CD4-positive, alpha-beta T cell treated with Interleukin-4 for 4 hours (primary cell): Measurements from ENCODE around the gene AMN1.
"Not testable (repeated sequence)": the region's sequence is repeated elsewhere in the genome, so short reads cannot be mapped to it uniquely, and the experiment has no call there.

Source experiments
- DNase-seq: peaks from one replicate; pipeline ENCODE4 v3.0.0-alpha.2; 2020

AMN1 gene

DNA sequence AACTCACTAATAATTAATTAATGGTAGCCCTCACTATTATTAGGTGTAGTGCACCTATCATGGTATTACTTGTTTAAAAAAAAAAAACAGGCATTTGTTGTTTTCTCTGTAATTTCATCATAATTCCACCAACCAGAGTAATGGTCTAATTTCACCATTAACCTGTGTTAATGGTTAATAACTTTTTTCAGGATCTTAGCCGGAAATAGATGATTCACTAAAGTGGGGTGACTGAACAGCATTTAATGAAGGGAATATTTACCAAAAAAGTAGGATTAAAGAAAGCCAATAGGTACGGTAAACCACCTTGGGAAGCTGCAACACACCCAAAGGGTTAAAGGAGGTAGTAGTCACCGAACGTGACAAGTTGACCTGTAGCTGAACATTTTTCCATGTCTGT is 56.3 kb downstream of the AMN1 start:
- DNase-seq = no peak

DNA sequence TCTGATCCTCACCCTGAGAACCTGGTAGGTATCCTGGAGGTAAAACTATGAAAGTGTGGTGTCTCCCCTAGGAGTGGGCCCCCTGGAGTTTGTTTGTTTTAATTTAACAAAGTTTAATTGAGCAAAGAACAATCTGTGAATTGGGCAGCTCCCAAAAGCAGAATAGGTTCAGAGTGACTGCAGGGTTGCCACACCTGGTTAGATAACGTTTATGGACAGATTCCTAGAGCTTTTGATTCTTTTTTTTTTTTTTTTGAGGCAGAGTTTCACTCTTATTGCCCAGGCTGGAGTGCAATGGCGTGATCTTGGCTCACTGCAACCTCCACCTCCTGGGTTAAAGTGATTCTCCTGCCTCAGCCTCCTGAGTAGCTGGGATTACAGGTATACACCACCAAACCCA is 59.2 kb downstream of the AMN1 start:
- DNase-seq = not testable (repeated sequence)

DNA sequence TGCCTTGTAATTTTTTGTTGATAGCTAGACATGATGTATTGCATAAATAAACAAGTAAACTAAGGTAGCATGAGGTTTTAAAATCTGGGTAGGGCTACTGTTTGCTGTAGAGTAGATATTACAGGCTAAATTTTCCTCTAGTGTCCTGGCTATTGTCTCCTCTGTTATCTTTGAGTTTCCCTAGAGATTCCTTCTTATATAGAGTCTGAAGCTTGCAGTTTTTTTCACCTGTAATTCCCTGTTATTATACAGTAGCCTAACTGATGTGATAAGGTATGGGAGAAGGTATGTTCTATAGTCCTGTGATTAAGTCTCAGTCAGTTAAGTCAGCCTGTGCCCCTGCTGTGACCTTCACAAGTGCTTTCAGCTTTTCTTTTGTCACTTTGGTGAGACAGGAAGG is 59.8 kb downstream of the AMN1 start:
- no peak for DNase-seq

DNA sequence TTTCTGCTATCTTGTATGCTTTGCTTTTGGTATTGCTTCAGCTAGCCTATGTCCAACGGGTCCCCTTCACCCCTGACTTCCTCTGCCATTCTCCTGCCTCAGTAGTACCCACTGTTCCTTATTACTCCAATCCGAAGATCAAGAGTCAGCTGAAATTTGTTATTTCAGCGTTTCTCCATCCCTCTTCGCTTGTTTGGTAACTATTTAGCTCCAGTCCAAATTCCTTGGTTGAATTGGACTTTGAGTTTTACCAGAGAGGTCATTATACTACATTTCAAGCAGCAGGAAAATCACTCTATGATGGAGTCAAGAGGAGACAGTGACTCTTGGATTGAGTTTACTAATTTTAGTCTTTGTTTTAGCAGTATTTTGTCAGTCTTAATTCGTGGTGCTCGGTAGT is 64.8 kb downstream of the AMN1 start:
- no peak for DNase-seq

DNA sequence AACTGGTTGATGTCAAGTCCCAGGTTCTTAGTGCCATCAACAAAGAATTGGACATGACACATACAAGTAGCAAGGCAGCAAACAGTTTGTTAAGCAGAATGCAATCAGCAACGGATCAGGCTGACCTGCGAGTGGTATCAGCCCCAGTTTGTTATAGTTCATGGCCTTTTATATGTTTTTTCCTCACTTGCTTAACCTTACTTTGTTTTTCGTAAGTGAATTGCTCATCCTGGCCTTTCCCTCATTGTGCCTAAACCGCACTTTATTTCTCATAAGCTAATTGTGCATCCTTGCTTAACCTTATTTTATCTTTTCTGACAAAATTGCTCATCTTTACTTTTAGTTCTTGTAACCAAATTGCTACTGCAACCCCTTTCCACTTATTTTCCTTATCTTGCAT is 65.2 kb downstream of the AMN1 start:
- DNase-seq = no peak

DNA sequence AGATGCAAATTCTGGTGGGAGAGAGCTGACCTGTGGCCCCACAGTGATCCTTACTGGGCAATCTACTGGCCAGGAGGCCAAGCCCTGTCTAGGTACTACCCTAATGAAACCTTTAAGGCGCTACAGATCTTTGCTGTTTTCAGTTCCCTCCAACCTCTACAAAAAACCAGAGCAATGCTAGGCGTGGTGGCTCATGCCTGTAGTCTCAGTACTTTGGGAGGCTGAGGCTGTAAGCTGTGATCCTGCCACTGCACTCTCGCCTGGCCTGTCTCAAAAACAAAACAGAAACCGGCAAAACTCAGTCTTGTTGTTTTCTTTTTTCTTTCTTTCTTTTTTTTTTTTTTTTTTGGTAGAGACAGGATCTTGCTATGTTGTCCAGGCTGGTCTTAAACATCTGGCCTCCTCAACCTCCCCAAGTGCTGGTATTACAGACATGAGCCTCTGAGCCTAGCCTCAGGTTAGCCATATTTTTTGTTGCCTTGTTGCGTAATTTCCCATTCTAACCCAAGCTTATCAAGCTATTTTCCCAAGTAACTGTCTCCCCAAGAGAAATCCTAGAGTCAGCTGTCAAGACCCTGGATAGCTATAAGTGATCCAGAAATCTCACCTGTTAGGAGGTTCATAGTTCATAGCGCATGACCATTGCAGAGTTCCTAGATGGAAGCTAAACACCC is 66.5 kb downstream of the AMN1 start:
- no peak for DNase-seq

DNA sequence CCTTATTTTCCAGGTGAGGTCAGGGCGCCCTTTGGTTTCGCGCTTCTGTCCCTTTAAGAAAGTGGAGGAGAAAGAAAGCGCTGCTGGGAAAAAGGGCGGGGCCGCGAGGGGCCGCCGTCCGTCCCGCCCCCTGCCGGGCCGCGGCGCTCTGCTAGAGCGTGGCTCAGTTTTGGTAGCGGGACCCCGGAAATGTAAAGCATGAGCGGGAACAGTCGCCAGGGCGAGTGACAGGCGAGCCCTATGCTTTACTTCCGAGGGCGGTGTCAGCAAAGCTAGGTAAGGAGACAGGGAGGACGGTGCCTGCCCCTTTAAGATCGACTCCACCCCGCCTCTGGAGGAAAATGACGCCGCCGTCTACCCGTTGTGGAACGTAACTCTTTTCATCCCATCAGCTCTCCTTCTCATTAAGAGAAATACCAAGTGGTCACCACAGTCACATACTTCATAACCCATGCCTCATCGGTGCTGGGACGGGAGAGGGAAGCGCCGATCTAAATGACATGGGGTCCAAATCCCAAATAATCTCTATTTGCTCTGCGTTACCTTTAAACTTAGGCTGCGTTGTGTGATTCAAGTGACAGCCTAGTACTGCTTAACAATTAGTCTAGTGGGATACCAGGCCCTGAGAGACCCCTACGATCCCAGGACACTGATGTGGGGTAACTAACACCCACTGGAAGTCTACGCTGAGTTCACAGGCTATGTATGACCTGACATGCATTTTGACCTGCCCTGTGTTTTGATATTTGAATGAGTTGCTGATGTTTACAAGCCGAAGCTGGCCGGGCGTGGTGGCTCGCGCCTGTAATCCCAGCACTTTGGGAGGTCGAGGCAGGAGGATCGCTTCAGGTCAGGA is 69.5 kb downstream of the AMN1 start, which contains the start of gene ETFBKMT:
ETFBKMT (plus strand) TSS at position 602 of the 856 bp plus-strand sequence. CDS start 2,266 bp downstream, outside the sequence.
- peak; percentile 96 for DNase-seq

DNA sequence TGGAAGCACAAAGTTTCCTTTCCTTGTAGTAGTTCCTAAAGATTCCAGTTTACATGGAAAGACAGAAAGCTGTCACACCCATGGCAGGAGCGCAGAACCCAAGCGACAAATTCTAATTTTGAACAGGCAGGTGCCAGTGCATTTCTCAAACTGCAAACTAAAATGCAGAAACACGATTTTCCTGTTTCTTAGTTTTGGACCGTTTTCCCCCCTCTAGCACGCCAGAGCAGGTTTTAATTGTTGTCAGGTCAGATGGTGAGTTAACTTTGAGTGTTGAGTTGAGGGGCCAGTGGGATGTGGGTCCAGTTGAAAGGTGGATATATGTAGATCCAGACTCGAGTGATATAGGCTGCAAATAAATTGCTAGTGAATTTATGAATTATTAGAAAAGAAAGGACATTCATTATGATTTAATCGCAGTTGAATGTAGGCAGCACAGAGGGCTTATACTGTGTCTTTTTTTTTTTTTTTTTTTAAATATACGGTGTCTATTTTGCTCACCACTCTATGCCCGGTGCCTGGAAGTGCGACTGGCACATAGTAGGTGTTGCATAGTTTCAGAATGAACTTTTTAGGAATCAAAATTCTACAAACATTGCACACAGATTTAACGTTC is 70.2 kb downstream of the AMN1 start:
- no peak for DNase-seq

DNA sequence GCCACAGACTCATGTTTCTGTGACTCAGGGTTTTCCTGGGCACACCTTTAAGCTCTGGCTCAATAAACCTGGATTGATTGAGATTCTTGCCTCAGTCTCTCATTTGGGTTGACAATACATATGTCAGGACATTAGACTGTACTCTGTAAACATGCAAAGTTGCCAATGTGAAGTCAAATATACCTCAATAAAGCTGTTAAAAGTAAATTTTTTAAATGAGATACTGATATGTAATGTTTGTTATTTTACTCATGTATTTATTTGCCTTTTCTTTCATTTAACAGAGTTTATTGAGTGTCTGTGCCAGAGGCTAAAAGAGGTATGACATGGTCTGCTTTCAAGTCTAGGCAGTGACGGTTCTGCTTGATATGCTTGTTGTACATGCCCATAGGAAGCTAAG is 73.0 kb downstream of the AMN1 start:
- DNase-seq = no peak

DNA sequence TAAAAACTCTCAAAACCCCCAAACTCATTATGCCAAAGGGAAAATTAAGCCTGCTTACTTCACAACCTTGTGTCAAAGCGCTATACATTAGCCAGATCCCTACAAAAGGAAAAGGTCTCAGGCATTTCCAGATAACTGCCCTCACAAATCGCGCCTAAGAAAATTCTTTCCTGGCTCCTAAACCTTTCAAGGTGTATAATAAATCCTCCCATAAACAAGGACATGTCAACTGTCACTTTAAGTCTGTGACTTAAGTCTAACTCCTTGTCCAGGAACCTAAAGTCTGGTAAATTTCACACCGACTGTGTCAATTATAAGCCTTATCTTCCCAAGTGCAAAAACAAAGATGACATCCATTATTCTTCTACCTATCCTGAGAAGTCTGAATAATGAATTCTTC is 73.6 kb downstream of the AMN1 start:
- no peak for DNase-seq

DNA sequence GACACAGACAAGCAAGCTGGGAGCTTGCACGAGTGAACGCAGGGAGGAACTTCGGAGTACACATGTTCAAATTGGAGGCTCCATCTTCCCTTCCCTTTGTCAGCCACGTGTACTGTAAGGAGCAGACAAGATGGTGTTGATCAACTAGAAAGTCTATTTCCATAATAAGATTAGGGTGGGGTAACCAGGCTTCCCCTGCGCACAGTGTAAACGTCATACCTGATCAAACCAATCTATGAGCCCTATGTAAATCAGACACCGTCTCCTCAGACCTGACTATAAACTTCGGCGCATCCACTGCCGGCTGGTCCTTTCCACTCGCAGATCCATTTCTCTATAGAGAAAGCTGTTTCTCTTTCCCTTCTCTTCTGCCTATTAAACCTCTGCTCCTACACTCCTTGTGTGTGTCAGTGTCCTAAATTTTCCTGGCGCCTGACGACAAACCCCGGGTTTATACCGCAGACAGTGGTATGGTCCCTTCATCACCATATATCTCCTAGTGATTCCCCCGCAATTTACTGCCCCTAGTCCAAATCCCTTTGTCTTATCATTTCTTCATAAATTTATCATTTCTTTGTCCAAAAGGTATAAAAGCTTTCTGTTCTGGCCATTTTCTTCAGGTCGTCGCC is 76.8 kb downstream of the AMN1 start:
- no peak for DNase-seq

DNA sequence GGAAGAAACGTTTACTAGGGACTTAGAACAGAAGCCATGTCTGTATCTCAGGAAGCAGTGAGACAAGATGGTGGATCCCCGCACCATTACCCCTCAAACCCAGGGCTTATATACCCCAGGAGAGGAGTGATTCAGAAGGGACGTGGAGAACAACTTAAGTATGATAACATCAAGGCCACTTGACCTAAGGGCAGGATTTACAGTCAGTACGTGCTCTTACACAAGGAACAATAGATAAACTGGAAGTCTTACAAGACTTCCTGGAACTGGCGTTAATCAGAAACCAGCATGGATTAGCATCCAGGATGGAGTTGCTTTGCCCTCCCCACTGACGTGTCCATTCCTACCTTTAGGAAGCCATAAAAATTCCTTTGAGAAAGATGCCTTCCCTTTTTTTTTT is 77.9 kb downstream of the AMN1 start:
- no peak for DNase-seq

DNA sequence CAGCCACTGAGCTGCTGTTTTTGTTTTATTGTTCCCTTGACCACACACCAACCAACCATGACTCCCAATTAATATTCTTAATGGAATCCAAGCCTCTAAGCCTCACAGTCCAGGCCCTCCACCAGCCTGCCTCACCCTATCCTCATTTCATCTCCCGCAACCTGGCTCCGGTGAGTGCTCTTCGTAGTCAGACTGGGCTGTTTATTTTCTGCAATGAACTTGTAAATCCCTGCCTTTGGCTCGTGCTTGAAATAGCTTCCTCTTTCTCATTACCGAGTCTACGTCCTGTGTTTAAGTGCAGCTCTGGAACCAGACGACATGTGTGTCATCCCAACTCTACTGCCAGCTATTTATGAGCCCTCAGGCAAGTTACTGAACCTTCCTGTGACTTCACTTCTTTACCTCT is 81.7 kb downstream of the AMN1 start:
- DNase-seq = no peak

DNA sequence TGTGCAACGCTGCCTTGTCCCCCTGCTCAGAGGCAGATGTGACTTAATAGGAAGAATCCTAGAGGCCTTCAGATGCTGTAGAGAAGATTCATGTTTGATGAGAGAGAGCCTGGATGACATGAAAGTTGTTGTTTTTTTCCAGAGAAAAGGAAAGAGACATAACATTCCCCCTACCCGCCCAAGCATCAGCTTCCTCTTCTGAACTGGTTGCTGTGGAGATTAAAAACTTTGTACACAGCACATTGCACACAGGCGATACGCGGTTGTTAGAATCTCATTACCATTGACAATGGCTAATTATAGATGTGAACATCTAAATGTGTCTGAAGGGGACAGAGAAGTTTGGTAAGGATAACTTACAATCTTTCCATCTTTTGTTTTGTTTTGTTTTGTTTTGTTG is 82.9 kb downstream of the AMN1 start:
- no peak for DNase-seq

DNA sequence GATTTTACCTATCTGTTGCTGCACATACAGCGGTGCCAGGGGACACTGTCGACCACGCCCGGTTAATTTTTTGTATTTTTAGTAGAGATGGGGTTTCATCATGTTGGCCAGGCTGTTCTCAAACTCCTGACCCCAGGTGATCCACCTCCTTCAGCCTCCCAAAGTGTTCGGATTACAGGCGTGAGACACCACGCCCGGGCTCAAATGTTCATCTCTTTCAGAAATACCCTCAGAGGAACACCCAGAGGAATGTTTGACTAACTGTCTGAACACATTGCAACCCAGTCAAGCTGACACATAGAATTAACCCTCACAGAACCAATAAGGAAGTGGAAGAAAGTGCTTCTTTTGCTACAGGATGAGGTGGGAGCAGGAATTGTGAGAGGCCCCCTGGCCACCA is 84.3 kb downstream of the AMN1 start:
- no peak for DNase-seq

DNA sequence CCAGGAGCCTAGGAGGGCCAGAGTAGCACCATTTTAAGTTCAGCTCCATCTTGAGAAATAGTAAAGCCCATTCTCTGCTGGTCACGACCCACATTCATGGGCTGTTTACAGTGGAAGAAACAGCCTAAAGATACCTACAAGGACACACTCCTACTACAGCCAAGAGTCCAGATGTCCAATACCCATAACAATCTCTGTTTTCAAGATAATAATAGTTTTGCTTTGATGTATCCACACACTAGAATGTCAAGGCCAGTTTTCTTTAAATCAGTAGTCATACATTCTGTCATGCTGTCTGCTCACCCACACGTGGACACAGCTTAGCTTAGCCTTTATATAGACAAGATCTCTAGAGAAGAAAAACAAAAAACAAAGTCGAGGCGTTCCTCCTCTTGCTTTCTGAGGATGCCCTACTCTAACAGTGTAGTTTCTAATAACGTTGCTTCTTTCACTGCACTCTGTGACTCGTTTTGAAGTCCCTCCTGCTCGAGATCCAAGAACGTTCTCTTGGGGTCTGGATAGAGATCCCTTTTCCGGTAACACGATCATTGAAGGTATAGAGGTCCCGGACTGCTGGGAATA is 87.2 kb downstream of the AMN1 start:
- DNase-seq = no peak

DNA sequence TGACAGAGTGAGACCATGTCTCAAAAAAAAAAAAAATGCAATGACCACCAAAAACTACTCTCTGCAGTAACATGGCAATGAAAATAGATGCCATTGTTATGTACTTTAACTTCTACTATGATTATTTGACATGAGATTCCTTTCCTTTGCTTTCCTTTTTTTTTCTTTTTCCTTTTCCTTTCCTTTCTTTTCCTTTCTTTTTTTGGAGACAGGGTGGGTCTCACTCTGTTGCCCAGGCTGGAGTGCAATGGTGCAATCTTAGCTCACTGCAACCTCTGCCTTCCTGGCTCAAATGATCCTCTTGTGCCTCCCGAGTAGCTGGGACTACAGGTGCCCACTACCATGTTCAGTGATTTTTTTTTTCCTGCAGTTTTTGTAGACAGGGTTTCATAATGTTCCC is 94.2 kb downstream of the AMN1 start:
- DNase-seq = no peak

DNA sequence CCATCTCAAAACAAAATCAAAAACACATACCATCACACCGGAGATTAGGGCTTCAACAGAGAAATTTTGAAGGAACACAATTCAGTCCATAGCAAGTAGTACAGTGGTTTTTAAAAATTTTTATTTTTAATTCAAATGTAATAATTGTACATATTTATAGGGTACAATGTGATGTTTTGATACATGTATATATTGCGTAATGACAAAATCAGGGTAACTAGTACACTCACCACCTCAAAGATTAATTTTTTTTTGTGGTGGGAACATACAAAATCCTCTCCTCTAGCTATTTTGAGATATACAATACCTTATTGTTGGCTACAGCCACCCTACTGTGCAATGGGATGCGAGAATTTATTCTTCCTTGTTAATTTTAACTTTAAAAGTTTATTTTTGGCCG is 95.4 kb downstream of the AMN1 start:
- no peak for DNase-seq

DNA sequence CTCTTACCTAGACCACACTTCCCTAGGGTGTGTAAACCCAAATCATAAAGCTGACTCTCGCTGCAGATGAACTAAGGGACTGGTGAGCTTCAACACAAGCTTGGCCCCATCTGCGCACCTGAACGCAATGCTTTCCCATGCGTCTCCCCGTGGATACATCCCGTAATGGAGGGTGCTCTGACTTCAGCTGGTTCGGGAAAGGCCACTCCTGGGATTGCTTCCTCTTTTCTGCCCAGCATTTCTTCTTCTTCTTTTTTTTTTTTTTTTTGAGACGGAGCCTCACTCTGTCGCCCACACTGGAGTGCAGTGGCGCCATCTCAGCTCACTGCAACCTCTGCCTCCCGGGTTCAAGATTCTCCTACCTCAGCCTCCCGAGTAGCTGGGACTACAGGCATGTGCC is 97.0 kb downstream of the AMN1 start:
- DNase-seq = no peak

DNA sequence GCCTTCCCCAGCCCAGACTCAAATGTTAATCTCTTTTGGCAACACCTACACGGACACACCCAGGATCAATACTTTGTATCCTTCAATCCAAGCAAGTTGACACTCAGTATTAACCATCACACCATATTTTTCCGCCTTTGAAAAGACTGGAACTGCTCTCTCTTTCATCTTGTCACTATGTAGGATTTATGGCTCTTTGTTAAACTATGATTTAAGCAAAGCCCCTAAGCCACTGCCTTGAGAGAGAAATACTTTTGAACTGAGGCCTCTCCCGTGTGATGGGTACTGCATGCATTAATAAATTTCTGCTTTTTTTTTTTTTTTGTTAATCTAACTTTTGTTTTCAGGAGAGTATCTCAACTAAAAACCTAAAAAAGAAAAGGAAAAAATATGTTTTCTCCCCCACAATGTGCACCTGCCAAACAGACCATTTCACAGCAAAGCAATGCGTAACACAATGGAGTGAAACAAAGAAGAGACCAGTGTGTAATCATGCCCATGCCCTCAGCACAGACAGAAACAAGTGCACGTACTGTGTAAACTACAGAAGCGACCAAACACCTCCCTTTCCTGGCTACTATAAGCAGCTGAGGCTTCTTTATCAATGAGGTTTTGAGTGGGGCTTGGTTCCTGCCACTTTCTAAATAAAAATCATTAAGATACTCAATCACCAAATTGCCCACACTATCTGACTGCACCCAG is 97.6 kb downstream of the AMN1 start:
- DNase-seq = no peak

DNA sequence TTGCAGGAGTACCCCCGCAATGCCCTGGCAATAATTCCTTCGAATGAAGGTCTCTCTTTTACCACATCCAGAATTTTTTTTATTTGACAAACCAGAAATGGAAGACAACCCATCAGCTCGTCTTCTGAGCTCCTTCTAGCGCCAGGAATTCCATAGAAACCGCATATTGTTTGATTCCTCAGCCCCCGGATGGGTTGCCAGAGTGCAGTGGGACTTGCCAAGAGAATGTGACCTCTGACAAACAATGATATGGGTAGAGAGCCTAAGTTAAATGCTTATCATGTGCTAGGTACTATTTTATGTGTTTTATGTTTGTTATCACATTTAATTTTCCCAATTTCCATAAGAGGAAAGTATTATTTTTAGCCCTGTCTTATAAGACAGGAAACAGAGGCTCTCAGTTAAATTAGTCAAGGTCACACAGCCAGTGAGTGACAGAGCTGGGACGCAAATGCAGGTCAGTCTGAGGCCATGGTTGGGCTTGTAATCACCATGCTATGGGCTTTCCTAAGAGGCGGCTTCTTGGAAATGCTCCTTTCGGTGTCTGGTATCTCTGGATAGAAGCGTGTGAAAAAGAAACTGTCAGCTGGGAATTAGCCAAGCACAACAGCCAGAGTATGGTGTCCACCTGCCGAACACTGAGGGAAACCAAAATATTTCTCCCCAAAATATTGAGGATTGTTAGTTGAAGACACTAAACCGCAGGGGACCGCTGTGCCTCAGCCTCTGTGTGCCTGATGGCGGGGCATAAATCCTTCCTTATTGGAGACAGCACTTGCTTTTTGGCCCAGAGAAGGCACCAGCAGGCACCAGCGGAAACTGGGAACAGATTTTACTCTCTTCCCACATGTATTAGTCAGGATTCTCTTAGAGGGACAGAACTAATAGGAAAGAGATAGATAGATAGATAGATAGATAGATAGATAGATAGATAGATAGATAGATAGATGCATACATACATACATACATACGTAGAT is 98.8 kb downstream of the AMN1 start:
- DNase-seq = no peak
